Glutamatergic neuron (in vitro differentiated cells): ENCODE data around the gene ATN1. TPM values are rescaled to one million over a fixed set of nuclear protein-coding genes. Genes with fewer than 3 reads are reported as not detected.

Experiments
- DNase-seq: peaks from one replicate; pipeline ENCODE4 v3.0.0; 2022
- H3K27ac Mint-ChIP-seq: one replicate; pipeline ENCODE4 v1.8.0; 2020; ENCODE audit warnings: mild to moderate bottlenecking, mixed read lengths, inconsistent platforms; ENCODE audit not compliant: unreplicated experiment
- H3K27me3 Mint-ChIP-seq: one replicate; pipeline ENCODE4 v1.8.0; 2020; ENCODE audit warnings: mild to moderate bottlenecking, moderate library complexity, mixed read lengths, inconsistent platforms; ENCODE audit not compliant: unreplicated experiment
- H3K36me3 Mint-ChIP-seq: one replicate; pipeline ENCODE4 v1.8.0; 2020; ENCODE audit warnings: mild to moderate bottlenecking, mixed read lengths, inconsistent platforms; ENCODE audit not compliant: unreplicated experiment
- H3K4me1 Mint-ChIP-seq: one replicate; pipeline ENCODE4 v1.8.0; 2020; ENCODE audit warnings: mild to moderate bottlenecking, low read depth, mixed read lengths, inconsistent platforms; ENCODE audit not compliant: unreplicated experiment
- H3K4me3 Mint-ChIP-seq: one replicate; pipeline ENCODE4 v1.8.0; 2020; ENCODE audit warnings: mild to moderate bottlenecking, mixed read lengths, inconsistent platforms; ENCODE audit not compliant: unreplicated experiment
- H3K9me3 Mint-ChIP-seq: one replicate; pipeline ENCODE4 v1.8.0; 2020; ENCODE audit warnings: mild to moderate bottlenecking, moderate library complexity, mixed read lengths, inconsistent platforms; ENCODE audit not compliant: unreplicated experiment
- total RNA-seq: library from RNA; stranded (reverse); fragmentation: NEBNext Ultra II Directional; extraction: Animal tissue kit (Norgen Biotek cat#: 25700); gene quantifications from one replicate; pipeline ENCODE4 v1.2.1, GENCODE V29; 2021; ENCODE audit not compliant: unreplicated experiment
- TF ChIP-seq, protein P1 (sequence below): fragments of 200-600 bp; sonication (generic); IDR thresholded peaks from one replicate; pipeline ENCODE4 v1.5.0; 2021; ENCODE audit not compliant: partially characterized antibody, unreplicated experiment

ATN1 gene
- total RNA-seq, 1 donor from 2014 or later, result 94.6 TPM

DNA sequence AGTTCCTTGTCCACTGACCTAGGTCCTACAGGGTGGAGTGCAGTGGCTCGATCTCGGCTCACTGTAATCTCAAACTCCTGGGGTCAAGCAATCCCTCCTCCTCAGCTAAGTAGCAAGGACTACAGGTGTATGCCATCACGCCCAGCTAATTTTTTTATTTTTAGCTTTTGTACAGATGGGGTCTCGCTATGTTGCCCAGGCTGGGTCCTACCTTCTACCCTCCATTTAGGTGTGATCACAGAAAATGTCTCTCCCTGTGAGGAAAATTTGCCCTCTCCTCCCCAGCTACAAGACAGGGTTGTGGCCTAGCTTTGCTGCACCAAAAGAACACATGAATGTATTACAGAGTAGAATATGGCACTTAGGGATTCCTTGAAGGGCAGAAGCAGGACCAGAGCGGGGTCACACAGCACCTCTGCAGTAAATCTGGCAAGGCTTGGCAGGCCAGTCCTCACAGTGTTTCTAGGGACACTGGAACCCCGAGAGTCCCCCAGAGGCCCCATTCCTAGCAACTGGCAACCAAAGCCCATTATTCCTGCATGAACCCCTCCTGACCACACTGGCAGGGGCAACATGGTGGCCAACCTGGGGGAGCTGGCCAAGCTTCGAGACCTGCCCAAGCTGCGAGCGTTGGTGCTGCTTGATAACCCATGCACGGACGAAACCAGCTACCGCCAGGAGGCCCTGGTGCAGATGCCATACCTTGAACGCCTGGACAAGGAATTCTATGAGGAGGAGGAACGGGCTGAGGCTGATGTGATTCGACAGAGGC lies 15.4 kb upstream of the ATN1 start:
- H3K9me3 Mint-ChIP-seq, result peaks cover 7% of the 10 kb centered on the region
- TF ChIP-seq, protein P1, sequence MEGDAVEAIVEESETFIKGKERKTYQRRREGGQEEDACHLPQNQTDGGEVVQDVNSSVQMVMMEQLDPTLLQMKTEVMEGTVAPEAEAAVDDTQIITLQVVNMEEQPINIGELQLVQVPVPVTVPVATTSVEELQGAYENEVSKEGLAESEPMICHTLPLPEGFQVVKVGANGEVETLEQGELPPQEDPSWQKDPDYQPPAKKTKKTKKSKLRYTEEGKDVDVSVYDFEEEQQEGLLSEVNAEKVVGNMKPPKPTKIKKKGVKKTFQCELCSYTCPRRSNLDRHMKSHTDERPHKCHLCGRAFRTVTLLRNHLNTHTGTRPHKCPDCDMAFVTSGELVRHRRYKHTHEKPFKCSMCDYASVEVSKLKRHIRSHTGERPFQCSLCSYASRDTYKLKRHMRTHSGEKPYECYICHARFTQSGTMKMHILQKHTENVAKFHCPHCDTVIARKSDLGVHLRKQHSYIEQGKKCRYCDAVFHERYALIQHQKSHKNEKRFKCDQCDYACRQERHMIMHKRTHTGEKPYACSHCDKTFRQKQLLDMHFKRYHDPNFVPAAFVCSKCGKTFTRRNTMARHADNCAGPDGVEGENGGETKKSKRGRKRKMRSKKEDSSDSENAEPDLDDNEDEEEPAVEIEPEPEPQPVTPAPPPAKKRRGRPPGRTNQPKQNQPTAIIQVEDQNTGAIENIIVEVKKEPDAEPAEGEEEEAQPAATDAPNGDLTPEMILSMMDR, result no peak
- no peak overlapping the region for H3K27ac Mint-ChIP-seq
- peaks cover 16% of the 10 kb centered on the region for H3K27me3 Mint-ChIP-seq
- H3K4me1 Mint-ChIP-seq, result peaks cover 5% of the 10 kb centered on the region
- H3K4me3 Mint-ChIP-seq, result no peak overlapping the region
- H3K36me3 Mint-ChIP-seq, result no peaks in the 10 kb centered on the region
- no peak for DNase-seq

DNA sequence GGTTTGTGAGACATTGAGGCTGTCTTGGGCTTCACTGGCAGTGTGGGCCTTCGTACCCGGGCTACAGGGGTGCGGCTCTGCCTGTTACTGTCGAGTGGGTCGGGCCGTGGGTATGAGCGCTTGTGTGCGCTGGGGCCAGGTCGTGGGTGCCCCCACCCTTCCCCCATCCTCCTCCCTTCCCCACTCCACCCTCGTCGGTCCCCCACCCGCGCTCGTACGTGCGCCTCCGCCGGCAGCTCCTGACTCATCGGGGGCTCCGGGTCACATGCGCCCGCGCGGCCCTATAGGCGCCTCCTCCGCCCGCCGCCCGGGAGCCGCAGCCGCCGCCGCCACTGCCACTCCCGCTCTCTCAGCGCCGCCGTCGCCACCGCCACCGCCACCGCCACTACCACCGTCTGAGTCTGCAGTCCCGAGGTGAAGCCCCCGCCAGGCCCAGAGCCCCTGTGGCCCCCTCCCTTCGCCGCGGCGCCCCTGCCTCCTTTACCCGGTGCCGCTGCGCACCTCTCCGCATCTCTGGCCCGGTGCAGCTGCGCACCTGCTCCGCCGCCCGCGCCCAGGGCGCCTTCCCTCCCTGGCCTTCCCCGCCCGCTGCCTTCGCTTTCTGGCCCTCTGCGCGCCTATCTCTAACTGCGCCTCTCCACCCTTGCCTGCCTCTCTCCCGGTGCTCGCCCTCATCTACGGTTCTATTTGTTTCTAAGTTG lies 13.4 kb upstream of the ATN1 start, which contains the start of gene ENO2:
TSS of gene ENO2 (plus strand) at position 335 of the 701 bp plus-strand sequence. CDS start 1,253 bp downstream, outside the sequence.
- H3K27me3 Mint-ChIP-seq, result peaks cover 19% of the 10 kb centered on the region
- H3K27ac Mint-ChIP-seq, result peak within 1 kb of the TSS; percentile 79
- peak within 1 kb of the TSS; percentile 96 for H3K4me3 Mint-ChIP-seq
- DNase-seq, result peak; percentile 78
- H3K36me3 Mint-ChIP-seq, result no peaks in the 10 kb centered on the region
- peaks cover 5% of the 10 kb centered on the region for H3K4me1 Mint-ChIP-seq
- peaks cover 7% of the 10 kb centered on the region for H3K9me3 Mint-ChIP-seq
- TF ChIP-seq, protein P1, result no peak

DNA sequence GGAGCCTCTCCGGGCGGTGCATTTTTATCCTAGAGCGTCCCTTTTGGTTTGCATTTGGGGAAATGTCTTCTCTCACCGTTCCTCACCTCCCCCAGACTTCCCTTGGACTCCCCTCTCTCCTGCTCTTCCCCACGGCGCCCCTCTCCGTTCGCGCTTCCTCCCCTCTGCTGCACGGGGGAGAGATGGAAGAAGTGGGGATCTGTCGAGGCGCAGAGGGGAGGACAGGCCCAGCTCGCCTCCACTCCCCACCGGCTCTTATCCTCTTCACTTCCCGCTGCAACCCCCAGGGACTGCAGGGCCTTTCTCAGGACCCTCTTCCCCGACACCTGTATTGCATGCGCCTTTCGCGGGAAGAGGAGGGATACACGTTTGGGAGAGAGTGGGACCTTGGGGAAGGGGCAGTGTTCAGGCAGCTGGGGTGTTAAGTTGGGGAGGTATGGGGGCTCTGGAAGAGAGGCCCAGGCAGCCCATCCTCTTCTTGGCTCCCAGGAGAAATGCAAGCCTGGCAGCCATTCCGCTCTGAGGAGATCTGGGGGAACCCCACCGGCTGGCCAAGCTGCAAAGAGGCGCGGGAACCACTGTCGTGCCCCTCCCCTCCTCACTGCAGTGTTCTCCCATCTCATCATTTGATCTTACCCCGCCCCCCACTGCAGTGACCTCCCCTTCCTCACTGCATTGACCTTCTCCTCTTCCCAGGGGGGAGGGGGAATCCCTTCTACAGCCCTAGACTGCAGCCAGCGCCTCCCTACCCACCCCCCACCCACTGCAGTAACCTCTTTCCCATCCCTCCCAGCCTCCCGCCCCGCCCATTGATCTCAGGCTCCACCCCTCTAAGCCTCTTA lies 12.6 kb upstream of the ATN1 start:
- H3K27me3 Mint-ChIP-seq, result peaks cover 21% of the 10 kb centered on the region

DNA sequence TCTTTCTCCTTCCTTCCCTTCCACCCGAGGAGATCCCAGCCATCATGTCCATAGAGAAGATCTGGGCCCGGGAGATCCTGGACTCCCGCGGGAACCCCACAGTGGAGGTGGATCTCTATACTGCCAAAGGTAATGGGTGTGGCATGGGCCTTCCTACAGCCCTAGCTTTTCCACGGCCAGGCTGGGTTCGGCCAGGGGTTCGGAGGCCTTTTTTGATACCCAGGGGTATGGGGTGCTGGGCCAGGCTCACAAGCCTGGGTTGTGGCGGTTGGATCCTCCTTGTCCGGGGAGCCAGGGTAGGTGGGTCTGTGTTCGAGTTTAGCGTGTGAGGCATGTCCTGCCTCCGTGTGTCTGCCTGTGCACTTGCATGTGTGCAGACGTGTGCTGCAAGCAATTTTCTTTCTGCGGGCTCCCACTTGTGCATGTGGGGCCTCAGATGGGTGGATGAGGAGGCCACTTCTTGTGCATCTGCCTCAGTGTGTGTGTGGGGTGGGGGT lies 11.9 kb upstream of the ATN1 start:
- no peak for DNase-seq
- Mint-ChIP-seq H3K27me3 (peaks cover 21% of the 10 kb centered on the region), H3K4me1 (peaks cover 5% of the 10 kb centered on the region), H3K9me3 (peaks cover 6% of the 10 kb centered on the region), H3K4me3 (peak overlapping the region; percentile 52), H3K27ac (no peak overlapping the region), H3K36me3 (peaks cover 4% of the 10 kb centered on the region)
- TF ChIP-seq, protein P1, result no peak

More for the DNA sequence above, 12.6 kb upstream of the ATN1 start:
- Mint-ChIP-seq H3K9me3 (peaks cover 6% of the 10 kb centered on the region), H3K4me3 (peak overlapping the region; percentile 96), H3K4me1 (peaks cover 5% of the 10 kb centered on the region), H3K36me3 (peaks cover 4% of the 10 kb centered on the region), H3K27ac (peak overlapping the region; percentile 79)
- DNase-seq, result peak; percentile 57
- TF ChIP-seq, protein P1, result no peak
